Activated naive CD4-positive, alpha-beta T cell treated with anti-CD3 and anti-CD28 coated beads for 36 hours (primary cell): ENCODE measurements around the gene C1QTNF3. TPM values are rescaled to one million over a fixed set of nuclear protein-coding genes. Genes with fewer than 3 reads are reported as not detected.
A peak's percentile ranks its signal among the peaks of the same experiment; 100 is the strongest.
"Not testable (repeated sequence)": the region's sequence is repeated elsewhere in the genome, so short reads cannot be mapped to it uniquely, and the experiment has no call there.

Source experiments
- CTCF ChIA-PET: fragments of 350-600 bp; sonication (Branson Sonifier 250); formaldehyde crosslinking; loops from one replicate; lab custom pipeline; 2021; ENCODE audit warnings: antibody characterized with exemption; lab: Charles Lee
- DNase-seq: peaks from one replicate; pipeline ENCODE4 v3.0.0-alpha.2; 2020
- H3K27ac Mint-ChIP-seq: one replicate; pipeline ENCODE4 v1.8.0; 2021; ENCODE audit warnings: mild to moderate bottlenecking, mixed read lengths
- H3K27me3 Mint-ChIP-seq: one replicate; pipeline ENCODE4 v1.8.0; 2021; ENCODE audit warnings: low read depth, mixed read lengths
- H3K36me3 Mint-ChIP-seq: one replicate; pipeline ENCODE4 v1.8.0; 2021; ENCODE audit warnings: low read depth, mixed read lengths
- H3K4me1 Mint-ChIP-seq: one replicate; pipeline ENCODE4 v1.8.0; 2021; ENCODE audit warnings: low read depth, mixed read lengths
- H3K4me3 Mint-ChIP-seq: one replicate; pipeline ENCODE4 v1.8.0; 2021; ENCODE audit warnings: mild to moderate bottlenecking, moderate library complexity, mixed read lengths
- H3K9me3 Mint-ChIP-seq: one replicate; pipeline ENCODE4 v1.8.0; 2021; ENCODE audit warnings: mixed read lengths
- intact Hi-C: fragments of 100-400 bp; cut with micrococcal nuclease; formaldehyde crosslinking; loops from one replicate; pipeline ENCODE4 v1.15.1; 2023
- total RNA-seq, 2 experiments: library from RNA; stranded (reverse); gene quantifications; one replicate each; pipeline ENCODE4 v1.2.3, GENCODE V29; 2021

The C1QTNF3 gene
- total RNA-seq, 2 experiments from 2014 or later = 1.1 to 1.7 TPM

- intact Hi-C loops = no loop called here
- H3K9me3 Mint-ChIP-seq = no peaks in the 10 kb centered on the region
- no peaks in the 10 kb centered on the region for H3K36me3 Mint-ChIP-seq
- no peak overlapping the region for H3K27ac Mint-ChIP-seq
- no peak overlapping the region for H3K4me3 Mint-ChIP-seq
- H3K4me1 Mint-ChIP-seq = peaks cover 10% of the 10 kb centered on the region
- no peaks in the 10 kb centered on the region for H3K27me3 Mint-ChIP-seq
- DNase-seq = no peak
- CTCF ChIA-PET = no interaction called here
Measured at GRCh38 chr5:34014626-34015025, 28.4 kb downstream of the C1QTNF3 start.

- intact Hi-C loops = no loop called here
- no peak for DNase-seq
- H3K36me3 Mint-ChIP-seq = no peaks in the 10 kb centered on the region
Measured at GRCh38 chr5:34013547-34013946, 29.5 kb downstream of the C1QTNF3 start.

GRCh38 chr5:34012791-34013190, 30.2 kb downstream of the C1QTNF3 start:
- CTCF ChIA-PET = interaction anchor here (0.9 to 1.1 kb wide), 2 partner anchors 11 to 42 kb away, joined by 3 to 4 read pairs; no protein-coding TSS in a partner anchor
- intact Hi-C loops = no loop called here
- H3K4me1 Mint-ChIP-seq = peaks cover 18% of the 10 kb centered on the region
- no peak for DNase-seq
- H3K9me3 Mint-ChIP-seq = no peaks in the 10 kb centered on the region
- H3K27me3 Mint-ChIP-seq = no peaks in the 10 kb centered on the region
- H3K4me3 Mint-ChIP-seq = no peak overlapping the region
- no peak overlapping the region for H3K27ac Mint-ChIP-seq
- H3K36me3 Mint-ChIP-seq = no peaks in the 10 kb centered on the region

More at GRCh38 chr5:34013547-34013946, 29.5 kb downstream of the C1QTNF3 start:
- no peaks in the 10 kb centered on the region for H3K9me3 Mint-ChIP-seq
- CTCF ChIA-PET = interaction anchor here (0.9 kb wide), 1 partner anchor 12 kb away, joined by 3 read pairs; no protein-coding TSS in a partner anchor
- H3K4me3 Mint-ChIP-seq = no peak overlapping the region
- peaks cover 18% of the 10 kb centered on the region for H3K4me1 Mint-ChIP-seq
- H3K27me3 Mint-ChIP-seq = no peaks in the 10 kb centered on the region
- no peak overlapping the region for H3K27ac Mint-ChIP-seq

- intact Hi-C loops = no loop called here
- CTCF ChIA-PET = interaction anchor here (0.6 kb wide), 1 partner anchor 825 kb away, joined by 3 read pairs; no protein-coding TSS in a partner anchor
- Mint-ChIP-seq H3K27me3 (no peaks in the 10 kb centered on the region), H3K9me3 (no peaks in the 10 kb centered on the region), H3K4me1 (peaks cover 24% of the 10 kb centered on the region), H3K36me3 (no peaks in the 10 kb centered on the region), H3K4me3 (no peak overlapping the region), H3K27ac (no peak overlapping the region)
- DNase-seq = no peak
Measured at GRCh38 chr5:34011536-34011935, 31.5 kb downstream of the C1QTNF3 start.

GRCh38 chr5:34010146-34010545, 32.9 kb downstream of the C1QTNF3 start:
- peaks cover 28% of the 10 kb centered on the region for H3K4me1 Mint-ChIP-seq
- intact Hi-C loops, H3K36me3 Mint-ChIP-seq, H3K27me3 Mint-ChIP-seq, H3K27ac Mint-ChIP-seq, H3K9me3 Mint-ChIP-seq, CTCF ChIA-PET, DNase-seq, H3K4me3 Mint-ChIP-seq: not testable (repeated sequence)

GRCh38 chr5:34009610-34010009, 33.4 kb downstream of the C1QTNF3 start:
- H3K4me3 Mint-ChIP-seq = no peak overlapping the region
- DNase-seq = no peak
- H3K36me3 Mint-ChIP-seq = no peaks in the 10 kb centered on the region
- no peaks in the 10 kb centered on the region for H3K9me3 Mint-ChIP-seq
- H3K27me3 Mint-ChIP-seq = no peaks in the 10 kb centered on the region
- intact Hi-C loops = loop anchor here (5.0 to 10.0 kb wide), 3 partner anchors 235 to 918 kb away; partner anchors contain the start of genes DNAJC21 and TTC23L
- H3K27ac Mint-ChIP-seq = no peak overlapping the region
- peaks cover 26% of the 10 kb centered on the region for H3K4me1 Mint-ChIP-seq
- CTCF ChIA-PET = interaction anchor here (1.5 to 2.0 kb wide), 2 partner anchors 13 to 39 kb away, joined by 3 to 7 read pairs; no protein-coding TSS in a partner anchor

GRCh38 chr5:34008802-34009201, 34.2 kb downstream of the C1QTNF3 start:
- CTCF ChIA-PET = interaction anchor here (1.0 to 2.0 kb wide), 4 partner anchors 11 to 38 kb away, joined by 3 to 7 read pairs (median 4); no protein-coding TSS in a partner anchor
- H3K4me1 Mint-ChIP-seq = peaks cover 26% of the 10 kb centered on the region
- H3K27ac Mint-ChIP-seq = peak overlapping the region; percentile 89
- no peaks in the 10 kb centered on the region for H3K27me3 Mint-ChIP-seq
- intact Hi-C loops = loop anchor here (1.0 to 10.0 kb wide), 4 partner anchors 236 to 918 kb away; partner anchors contain the start of genes DNAJC21, TARS1 and TTC23L
- DNase-seq = no peak
- H3K4me3 Mint-ChIP-seq = peak overlapping the region; percentile 75
- peaks cover 3% of the 10 kb centered on the region for H3K36me3 Mint-ChIP-seq
- H3K9me3 Mint-ChIP-seq = no peaks in the 10 kb centered on the region

GRCh38 chr5:34007621-34008600, 35.1 kb downstream of the C1QTNF3 start, which contains the start of gene AMACR:
Gene AMACR (minus strand): TSS chr5:34008050. CDS start chr5:34008019, 31 bp downstream.
- H3K27ac Mint-ChIP-seq = peak within 1 kb of the TSS; percentile 89
- DNase-seq = peak; percentile 83
- H3K4me3 Mint-ChIP-seq = peak within 1 kb of the TSS; percentile 75
- intact Hi-C loops = loop anchor here (1.0 to 10.0 kb wide), 5 partner anchors 33 to 919 kb away; partner anchors contain the start of genes DNAJC21, TARS1 and TTC23L
- CTCF ChIA-PET = interaction anchor here (1.0 to 2.0 kb wide), 4 partner anchors 11 to 38 kb away, joined by 3 to 7 read pairs (median 4); no protein-coding TSS in a partner anchor
- H3K36me3 Mint-ChIP-seq = peaks cover 5% of the 10 kb centered on the region
- H3K4me1 Mint-ChIP-seq = peaks cover 26% of the 10 kb centered on the region
- no peaks in the 10 kb centered on the region for H3K27me3 Mint-ChIP-seq
- H3K9me3 Mint-ChIP-seq = no peaks in the 10 kb centered on the region

GRCh38 chr5:34007201-34007620, 35.8 kb downstream of the C1QTNF3 start:
- Mint-ChIP-seq H3K4me3 (peak overlapping the region; percentile 75), H3K27me3 (no peaks in the 10 kb centered on the region), H3K27ac (peak overlapping the region; percentile 89), H3K36me3 (peaks cover 5% of the 10 kb centered on the region), H3K9me3 (no peaks in the 10 kb centered on the region), H3K4me1 (peaks cover 26% of the 10 kb centered on the region)
- CTCF ChIA-PET = no interaction called here
- DNase-seq = no peak
- intact Hi-C loops = loop anchor here (2.0 to 10.0 kb wide), 4 partner anchors 32 to 920 kb away; partner anchors contain the start of genes DNAJC21 and TTC23L

- no peak for DNase-seq
- CTCF ChIA-PET = interaction anchor here (1.2 to 1.3 kb wide), 2 partner anchors 8 to 10 kb away, joined by 7 read pairs; no protein-coding TSS in a partner anchor
- Mint-ChIP-seq H3K27me3 (no peaks in the 10 kb centered on the region), H3K4me3 (no peak overlapping the region), H3K9me3 (no peaks in the 10 kb centered on the region), H3K27ac (no peak overlapping the region), H3K4me1 (peaks cover 26% of the 10 kb centered on the region), H3K36me3 (peaks cover 5% of the 10 kb centered on the region)
- intact Hi-C loops = loop anchor here (2.0 to 10.0 kb wide), 4 partner anchors 31 to 922 kb away; partner anchors contain the start of genes DNAJC21 and TTC23L
Measured at GRCh38 chr5:34005681-34006080, 37.3 kb downstream of the C1QTNF3 start.

- Mint-ChIP-seq H3K27ac (no peak overlapping the region), H3K4me3 (no peak overlapping the region), H3K4me1 (peaks cover 26% of the 10 kb centered on the region), H3K9me3 (no peaks in the 10 kb centered on the region), H3K27me3 (no peaks in the 10 kb centered on the region), H3K36me3 (peaks cover 5% of the 10 kb centered on the region)
- CTCF ChIA-PET = interaction anchor here (1.2 kb wide), 1 partner anchor 9 kb away, joined by 7 read pairs; no protein-coding TSS in a partner anchor
- intact Hi-C loops = loop anchor here (5.0 to 10.0 kb wide), 3 partner anchors 240 to 922 kb away; partner anchors contain the start of genes DNAJC21 and TTC23L
- no peak for DNase-seq
Measured at GRCh38 chr5:34005211-34005610, 37.8 kb downstream of the C1QTNF3 start.
